Tibial nerve (tissue), 4 donors: ENCODE data around the gene TAF4. TPM values are rescaled to one million over a fixed set of nuclear protein-coding genes. Genes with fewer than 3 reads are reported as not detected.

Experiments used
- DNase-seq, 2 donors: peaks; one replicate each; pipeline ENCODE4 v3.0.0-alpha.2; 2019; ENCODE audit warnings: low spot score in 2 of 2
- H3K27ac ChIP-seq, 4 donors: fragments of 200-600 bp; sonication (generic) in 3 of 4; one replicate each; pipeline ENCODE4 v1.5.1; 2017 to 2019; ENCODE audit warnings: mild to moderate bottlenecking in 1 of 4
- H3K27me3 ChIP-seq, 2 donors: fragments of 200-600 bp; sonication (generic) in 1 of 2; one replicate each; pipeline versions ENCODE4 v1.5.1 to v1.6.0; 2017 to 2019
- H3K36me3 ChIP-seq, 3 donors: fragments of 200-600 bp; sonication (generic); one replicate each; pipeline ENCODE4 v1.5.1; 2018 to 2019
- H3K4me1 ChIP-seq, 4 donors: fragments of 200-600 bp; sonication (generic) in 3 of 4; one replicate each; pipeline ENCODE4 v1.5.1; 2017 to 2019
- H3K4me3 ChIP-seq, 4 donors: fragments of 200-600 bp; sonication (generic) in 3 of 4; one replicate each; pipeline ENCODE4 v1.5.1; 2017 to 2019; ENCODE audit warnings: mild to moderate bottlenecking in 1 of 4, moderate library complexity in 1 of 4
- H3K9me3 ChIP-seq, 4 donors: fragments of 200-600 bp; sonication (generic) in 3 of 4; one replicate each; pipeline ENCODE4 v1.5.1; 2017 to 2019
- EP300 ChIP-seq, 2 donors: sonication (generic); formaldehyde crosslinking; IDR thresholded peaks; one replicate each; pipeline ENCODE4 v1.6.1; 2017; ENCODE audit warnings: antibody characterized with exemption in 2 of 2, mild to moderate bottlenecking in 1 of 2
- POLR2A ChIP-seq, 2 donors: fragments of 450-650 bp; IDR thresholded peaks; one replicate each; pipeline ENCODE4 v1.6.1; 2017; ENCODE audit warnings: antibody characterized with exemption in 2 of 2, mild to moderate bottlenecking in 2 of 2, moderate library complexity in 2 of 2
- WGBS, 2 donors: methylation state at CpG; one replicate each; pipeline ENCODE4 v1.1.5; 2018; 5-methylcytosine and 5-hydroxymethylcytosine counted together
- total RNA-seq, 4 donors: library from RNA; depleted of rRNA; stranded (reverse); fragments of >200 nt; gene quantifications; one replicate each; pipeline ENCODE4 v1.1.0, GENCODE V29; 2016
- TF ChIP-seq, protein P1 (sequence below), 5 experiments: fragments of 200-600 bp in 3 of 5; fragments of 450-650 bp in 2 of 5; sonication (generic) in 3 of 5; IDR thresholded peaks; one replicate each; pipeline ENCODE4 v1.5.1; 2016 to 2019; ENCODE audit warnings: antibody characterized with exemption in 5 of 5, mild to moderate bottlenecking in 3 of 5, moderate library complexity in 2 of 5

Gene TAF4
- total RNA-seq, 4 donors from 2014 or later = 11.2 to 50.4 (median 14.8) TPM

DNA sequence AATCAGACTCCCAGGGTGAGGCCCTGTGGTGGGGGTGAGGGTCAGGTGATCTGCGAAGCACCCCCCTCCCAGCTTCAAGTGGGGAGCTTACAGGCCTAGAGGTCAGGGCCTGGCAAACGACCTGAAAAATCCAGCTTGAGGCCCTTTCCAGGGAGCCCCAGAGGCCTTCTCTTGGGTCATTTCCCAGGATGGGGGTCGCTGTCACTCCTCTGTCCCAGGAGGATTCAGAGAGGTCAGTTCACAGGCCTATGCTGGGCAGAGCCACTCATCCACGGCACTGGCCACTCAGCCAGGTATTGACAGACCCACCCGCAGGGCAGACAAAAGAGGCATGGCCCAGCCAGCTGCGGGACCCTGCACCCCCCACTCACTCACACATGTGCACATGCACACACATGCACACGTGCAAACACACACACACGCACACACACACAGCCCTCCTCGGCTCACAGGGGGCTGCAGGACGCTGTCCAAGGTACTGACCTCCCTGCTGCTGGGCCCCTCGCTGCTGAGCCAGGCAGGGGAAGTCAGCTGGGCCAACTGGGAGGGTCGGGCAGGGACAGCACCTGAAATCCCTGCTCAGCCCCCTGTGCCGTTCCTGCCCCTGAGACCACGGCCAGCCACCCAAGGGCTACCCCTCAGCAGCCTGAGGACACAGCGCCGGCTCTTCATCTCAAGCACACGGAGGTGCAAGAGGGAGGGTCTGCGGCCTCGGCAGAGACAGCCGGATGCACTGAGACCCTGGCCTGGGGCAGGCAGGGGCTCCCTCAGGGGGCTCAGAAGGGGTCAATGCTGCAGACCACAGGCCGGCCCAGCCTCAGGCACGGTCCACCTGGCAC, 113.8 kb downstream of the TAF4 start:
- no peaks in the 10 kb centered on the region for H3K9me3 ChIP-seq
- 36 to 39% methylated on average over 10 to 15 of the region's 22 CpGs for WGBS, 2 donors
- no peaks in the 10 kb centered on the region for H3K36me3 ChIP-seq
- H3K27ac ChIP-seq = no peak overlapping the region
- no peaks in the 10 kb centered on the region for H3K4me1 ChIP-seq
- H3K27me3 ChIP-seq = peaks cover 0 to 10% of the 10 kb centered on the region in 2 donors
- DNase-seq = no peak
- TF ChIP-seq, protein P1, sequence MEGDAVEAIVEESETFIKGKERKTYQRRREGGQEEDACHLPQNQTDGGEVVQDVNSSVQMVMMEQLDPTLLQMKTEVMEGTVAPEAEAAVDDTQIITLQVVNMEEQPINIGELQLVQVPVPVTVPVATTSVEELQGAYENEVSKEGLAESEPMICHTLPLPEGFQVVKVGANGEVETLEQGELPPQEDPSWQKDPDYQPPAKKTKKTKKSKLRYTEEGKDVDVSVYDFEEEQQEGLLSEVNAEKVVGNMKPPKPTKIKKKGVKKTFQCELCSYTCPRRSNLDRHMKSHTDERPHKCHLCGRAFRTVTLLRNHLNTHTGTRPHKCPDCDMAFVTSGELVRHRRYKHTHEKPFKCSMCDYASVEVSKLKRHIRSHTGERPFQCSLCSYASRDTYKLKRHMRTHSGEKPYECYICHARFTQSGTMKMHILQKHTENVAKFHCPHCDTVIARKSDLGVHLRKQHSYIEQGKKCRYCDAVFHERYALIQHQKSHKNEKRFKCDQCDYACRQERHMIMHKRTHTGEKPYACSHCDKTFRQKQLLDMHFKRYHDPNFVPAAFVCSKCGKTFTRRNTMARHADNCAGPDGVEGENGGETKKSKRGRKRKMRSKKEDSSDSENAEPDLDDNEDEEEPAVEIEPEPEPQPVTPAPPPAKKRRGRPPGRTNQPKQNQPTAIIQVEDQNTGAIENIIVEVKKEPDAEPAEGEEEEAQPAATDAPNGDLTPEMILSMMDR (IDR thresholded peaks at IDR 0.05) = no peak
- no peak for TF ChIP-seq EP300 (IDR thresholded peaks at IDR 0.05)
- TF ChIP-seq POLR2A (IDR thresholded peaks at IDR 0.05) = no peak
- H3K4me3 ChIP-seq = no peak overlapping the region

DNA sequence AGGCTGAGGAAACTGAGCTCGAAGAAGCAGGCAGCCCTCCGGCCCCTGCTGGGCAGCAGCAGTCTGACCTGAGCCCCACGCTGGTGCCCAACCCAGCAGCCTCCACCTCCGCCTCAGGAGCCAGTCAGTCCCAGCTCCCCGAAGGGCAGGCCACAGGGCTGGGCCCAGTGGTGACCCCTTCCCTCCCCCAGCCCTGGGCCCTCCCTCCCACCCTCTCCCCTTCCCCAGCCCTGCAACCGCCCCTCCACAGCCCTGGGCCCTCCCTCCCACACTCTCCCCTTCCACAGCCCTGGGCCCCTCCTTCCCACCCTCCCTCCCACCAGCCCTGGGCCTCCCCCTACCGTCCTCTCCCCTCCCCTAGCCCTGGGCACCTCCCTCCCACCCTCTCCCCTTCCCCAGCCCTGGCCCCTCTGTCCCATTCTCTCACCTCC, 115.0 kb downstream of the TAF4 start:
- 36 to 51% methylated on average over 6 to 7 of the region's 7 CpGs for WGBS, 2 donors
- no peaks in the 10 kb centered on the region for H3K36me3 ChIP-seq
- H3K4me3 ChIP-seq = no peak overlapping the region
- no peak overlapping the region for H3K27ac ChIP-seq
- H3K4me1 ChIP-seq = no peaks in the 10 kb centered on the region
- no peaks in the 10 kb centered on the region for H3K9me3 ChIP-seq
- TF ChIP-seq, protein P1 (IDR thresholded peaks at IDR 0.05) = no peak
- no peak for TF ChIP-seq POLR2A (IDR thresholded peaks at IDR 0.05)
- no peak for TF ChIP-seq EP300 (IDR thresholded peaks at IDR 0.05)
- no peak for DNase-seq
- H3K27me3 ChIP-seq = peaks cover 0 to 10% of the 10 kb centered on the region in 2 donors

DNA sequence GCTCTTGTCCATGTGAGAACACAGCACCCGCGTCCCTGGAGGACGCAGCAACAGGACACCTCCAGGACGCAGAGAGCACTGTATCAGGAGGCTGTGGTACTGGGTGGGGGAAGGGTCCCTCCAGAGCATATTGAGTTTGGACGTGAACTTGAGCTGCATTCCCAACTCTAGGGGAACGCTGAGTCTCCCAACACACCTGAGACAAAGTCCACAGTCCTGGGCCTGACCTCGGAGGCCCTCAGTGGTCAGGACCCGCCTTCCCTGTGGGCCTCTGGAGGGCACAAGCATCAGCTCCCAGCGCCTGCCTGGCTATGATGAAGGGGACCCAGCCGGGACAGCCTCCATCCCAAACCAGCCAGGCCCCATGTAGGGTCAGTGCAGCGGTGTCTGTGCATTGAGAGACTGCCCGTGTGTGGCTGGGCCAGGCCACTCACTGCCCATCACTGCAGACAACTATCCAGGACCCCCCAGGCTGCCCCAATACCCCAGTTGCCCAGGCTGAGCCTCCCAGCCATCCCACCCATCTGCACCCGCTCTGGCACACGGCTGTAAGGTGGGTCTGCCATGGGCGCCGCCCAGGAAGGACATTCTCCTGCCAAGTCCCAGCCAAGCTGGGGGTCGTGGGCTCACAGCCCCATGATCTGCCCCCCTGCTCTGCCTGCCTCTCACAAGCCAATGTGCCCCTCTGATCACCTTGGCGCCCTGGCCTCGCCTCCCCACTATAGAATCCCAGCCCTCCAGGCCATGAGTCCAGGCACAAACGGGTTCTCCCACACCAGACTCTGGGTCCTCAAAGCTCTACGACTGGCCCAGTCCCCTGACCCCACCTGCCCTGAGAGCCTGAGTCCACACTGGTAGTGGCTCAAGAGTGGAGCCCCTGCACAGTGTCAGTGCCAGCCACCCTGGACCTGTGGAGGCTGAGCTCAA, 115.7 kb downstream of the TAF4 start:
- H3K9me3 ChIP-seq = no peaks in the 10 kb centered on the region
- no peaks in the 10 kb centered on the region for H3K36me3 ChIP-seq
- DNase-seq = no peak
- H3K27me3 ChIP-seq = peaks cover 0 to 10% of the 10 kb centered on the region in 2 donors
- H3K4me3 ChIP-seq = no peak overlapping the region
- no peak overlapping the region for H3K27ac ChIP-seq
- no peaks in the 10 kb centered on the region for H3K4me1 ChIP-seq
- TF ChIP-seq EP300 (IDR thresholded peaks at IDR 0.05) = no peak
- TF ChIP-seq, protein P1 (IDR thresholded peaks at IDR 0.05) = no peak
- TF ChIP-seq POLR2A (IDR thresholded peaks at IDR 0.05) = no peak
- 77 to 81% methylated on average over 14 to 18 of the region's 21 CpGs for WGBS, 2 donors

DNA sequence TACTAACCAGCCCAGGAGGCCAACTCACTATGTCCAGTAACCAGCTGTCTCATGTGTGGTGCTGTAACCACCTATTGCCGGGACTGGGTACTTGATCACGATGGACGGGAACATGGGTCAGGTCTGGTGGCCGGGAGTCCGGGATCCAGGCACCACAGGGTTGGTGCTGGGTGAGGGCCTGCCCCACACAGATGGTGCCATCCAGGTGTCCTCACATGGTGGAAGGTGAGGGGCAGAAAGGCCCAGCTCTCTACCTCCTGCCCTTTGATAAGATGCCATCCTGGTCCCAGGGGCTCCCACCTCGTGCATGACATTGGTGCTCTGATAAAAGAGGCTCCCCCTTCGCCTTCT, 116.3 kb downstream of the TAF4 start:
- H3K27me3 ChIP-seq = peaks cover 0 to 10% of the 10 kb centered on the region in 2 donors
- TF ChIP-seq, protein P1 (IDR thresholded peaks at IDR 0.05) = no peak
- TF ChIP-seq EP300 (IDR thresholded peaks at IDR 0.05) (no peak), POLR2A (IDR thresholded peaks at IDR 0.05) (no peak)
- no peak overlapping the region for H3K4me3 ChIP-seq
- no peaks in the 10 kb centered on the region for H3K4me1 ChIP-seq
- no peaks in the 10 kb centered on the region for H3K9me3 ChIP-seq
- DNase-seq = no peak
- 91% methylated on average over 4 to 7 of the region's 7 CpGs for WGBS, 2 donors
- no peak overlapping the region for H3K27ac ChIP-seq
- H3K36me3 ChIP-seq = no peaks in the 10 kb centered on the region
